Measurements from ENCODE around the gene DDTL.
"Not testable (repeated sequence)": the region's sequence is repeated elsewhere in the genome, so short reads cannot be mapped to it uniquely, and the experiment has no call there.

DNA sequence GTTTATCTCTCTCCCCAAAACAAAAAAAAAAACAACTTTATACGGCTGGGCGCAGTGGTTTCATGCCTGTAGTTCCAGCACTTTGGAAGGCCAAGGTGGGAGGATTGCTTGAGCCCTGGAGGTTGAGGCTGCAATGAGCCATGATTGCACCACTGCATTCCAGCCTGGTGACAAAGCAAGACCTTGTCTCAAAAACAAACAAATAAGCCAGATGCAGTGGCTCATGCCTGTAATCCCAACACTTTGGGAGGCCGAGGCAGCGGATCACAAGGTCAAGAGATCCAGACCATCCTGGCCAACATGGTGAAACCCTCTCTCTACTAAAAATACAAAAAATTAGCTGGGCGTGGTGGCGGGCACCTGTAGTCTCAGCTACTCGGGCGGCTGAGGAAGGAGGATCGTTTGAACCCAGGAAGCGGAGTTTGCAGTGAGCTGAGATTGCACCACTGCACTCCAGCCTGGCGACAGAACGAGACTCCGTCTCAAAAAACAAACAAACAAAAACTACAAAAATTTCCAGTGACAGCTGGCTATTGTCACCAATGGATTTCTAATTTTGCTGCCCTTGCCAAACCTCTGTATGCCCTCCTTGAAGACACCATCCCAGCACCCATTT lies 45.0 kb upstream of the DDTL start:
- TF ChIP-seq, protein P1, sequence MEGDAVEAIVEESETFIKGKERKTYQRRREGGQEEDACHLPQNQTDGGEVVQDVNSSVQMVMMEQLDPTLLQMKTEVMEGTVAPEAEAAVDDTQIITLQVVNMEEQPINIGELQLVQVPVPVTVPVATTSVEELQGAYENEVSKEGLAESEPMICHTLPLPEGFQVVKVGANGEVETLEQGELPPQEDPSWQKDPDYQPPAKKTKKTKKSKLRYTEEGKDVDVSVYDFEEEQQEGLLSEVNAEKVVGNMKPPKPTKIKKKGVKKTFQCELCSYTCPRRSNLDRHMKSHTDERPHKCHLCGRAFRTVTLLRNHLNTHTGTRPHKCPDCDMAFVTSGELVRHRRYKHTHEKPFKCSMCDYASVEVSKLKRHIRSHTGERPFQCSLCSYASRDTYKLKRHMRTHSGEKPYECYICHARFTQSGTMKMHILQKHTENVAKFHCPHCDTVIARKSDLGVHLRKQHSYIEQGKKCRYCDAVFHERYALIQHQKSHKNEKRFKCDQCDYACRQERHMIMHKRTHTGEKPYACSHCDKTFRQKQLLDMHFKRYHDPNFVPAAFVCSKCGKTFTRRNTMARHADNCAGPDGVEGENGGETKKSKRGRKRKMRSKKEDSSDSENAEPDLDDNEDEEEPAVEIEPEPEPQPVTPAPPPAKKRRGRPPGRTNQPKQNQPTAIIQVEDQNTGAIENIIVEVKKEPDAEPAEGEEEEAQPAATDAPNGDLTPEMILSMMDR (conservative IDR thresholded peaks at IDR 0.05; ENCODE audit: low read length) = not testable (repeated sequence)
- not testable (repeated sequence) for TF ChIP-seq EZH2phosphoT487 (IDR thresholded peaks at IDR 0.05; ENCODE audit: borderline replicate concordance)

Measured in Loucy (cell line).